HG02938 (cell line): ENCODE data around the gene ALKAL2.
A peak's percentile ranks its signal among the peaks of the same experiment; 100 is the strongest.

Experiments
- ATAC-seq: cut with Tn5 transposase; IDR thresholded peaks from one replicate; pipeline ENCODE4 v1.9.1; 2021; ENCODE audit warnings: mild to moderate bottlenecking, moderate library complexity; ENCODE audit not compliant: unreplicated experiment

ALKAL2 gene

GRCh38 chr2:273333-273732 lies 14.6 kb downstream of the ALKAL2 start:
- no peak for ATAC-seq

DNA sequence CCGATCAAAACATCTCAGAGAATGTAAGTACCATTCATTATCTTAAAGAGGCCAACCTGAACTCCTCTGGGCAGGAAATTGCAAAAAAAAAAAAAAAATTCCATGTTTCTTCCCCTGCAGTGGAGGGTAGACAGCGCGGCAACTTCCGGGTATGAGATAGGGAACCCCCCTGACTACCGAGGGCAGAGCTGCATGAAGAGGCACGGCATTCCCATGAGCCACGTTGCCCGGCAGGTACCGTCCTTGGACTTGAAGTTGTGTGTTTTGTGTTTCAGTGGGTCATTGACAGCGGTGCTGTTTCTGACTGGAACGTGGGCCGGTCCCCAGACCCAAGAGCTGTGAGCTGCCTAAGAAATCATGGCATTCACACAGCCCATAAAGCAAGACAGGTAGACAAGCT lies 16.0 kb downstream of the ALKAL2 start:
- no peak for ATAC-seq

GRCh38 chr2:270861-271260 lies 17.0 kb downstream of the ALKAL2 start:
- no peak for ATAC-seq

DNA sequence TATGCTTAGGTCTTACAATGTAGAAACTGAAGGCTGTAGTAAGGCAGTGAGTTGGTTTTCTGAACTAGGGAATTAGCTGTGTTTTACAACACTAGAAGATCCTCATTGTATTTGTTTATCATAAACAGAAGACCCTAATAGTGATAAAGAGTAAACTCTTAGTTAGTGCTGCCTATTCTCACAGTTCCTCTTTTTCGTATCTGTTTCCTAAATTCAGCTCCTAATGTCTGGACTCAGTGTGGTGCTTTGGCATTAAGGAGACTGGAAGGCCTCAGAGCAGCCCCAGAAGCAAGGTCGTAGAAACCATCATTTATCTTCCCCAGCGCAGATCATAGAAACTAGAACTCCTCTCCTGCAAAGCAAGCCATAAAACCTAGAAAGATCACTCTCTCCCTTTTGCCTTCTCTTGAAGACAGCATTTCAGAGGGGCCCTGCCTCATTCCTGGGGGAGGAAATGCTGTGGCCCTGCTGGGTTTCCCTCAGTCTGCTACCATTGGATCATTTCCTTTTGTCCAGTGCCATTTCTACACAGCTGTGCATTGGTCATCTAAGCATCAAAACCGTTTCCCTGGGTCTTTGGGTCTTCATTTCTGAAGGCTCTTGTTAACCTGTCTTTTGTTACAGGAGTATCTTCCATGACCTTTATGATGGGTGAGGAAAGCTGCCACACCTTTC lies 18.4 kb downstream of the ALKAL2 start:
- no peak for ATAC-seq

DNA sequence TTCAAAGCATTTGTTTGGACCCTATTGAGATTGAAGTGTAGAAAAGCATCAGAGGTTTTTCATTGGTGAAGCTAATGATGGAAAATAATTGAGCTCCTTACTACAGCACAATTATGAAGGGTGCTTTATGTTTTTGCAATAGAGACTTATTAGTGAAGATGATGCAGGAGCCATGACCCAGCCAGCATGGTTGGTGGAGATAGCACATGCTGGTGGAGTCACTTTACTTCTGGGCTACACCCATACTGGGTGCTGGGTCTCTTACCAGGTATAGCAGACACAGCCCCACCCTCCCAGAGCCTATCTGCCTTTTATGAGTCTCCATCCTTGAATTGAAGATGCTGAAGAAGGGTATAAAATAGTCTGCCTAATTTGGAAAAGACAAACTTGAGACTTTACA lies 19.6 kb downstream of the ALKAL2 start:
- no peak for ATAC-seq

DNA sequence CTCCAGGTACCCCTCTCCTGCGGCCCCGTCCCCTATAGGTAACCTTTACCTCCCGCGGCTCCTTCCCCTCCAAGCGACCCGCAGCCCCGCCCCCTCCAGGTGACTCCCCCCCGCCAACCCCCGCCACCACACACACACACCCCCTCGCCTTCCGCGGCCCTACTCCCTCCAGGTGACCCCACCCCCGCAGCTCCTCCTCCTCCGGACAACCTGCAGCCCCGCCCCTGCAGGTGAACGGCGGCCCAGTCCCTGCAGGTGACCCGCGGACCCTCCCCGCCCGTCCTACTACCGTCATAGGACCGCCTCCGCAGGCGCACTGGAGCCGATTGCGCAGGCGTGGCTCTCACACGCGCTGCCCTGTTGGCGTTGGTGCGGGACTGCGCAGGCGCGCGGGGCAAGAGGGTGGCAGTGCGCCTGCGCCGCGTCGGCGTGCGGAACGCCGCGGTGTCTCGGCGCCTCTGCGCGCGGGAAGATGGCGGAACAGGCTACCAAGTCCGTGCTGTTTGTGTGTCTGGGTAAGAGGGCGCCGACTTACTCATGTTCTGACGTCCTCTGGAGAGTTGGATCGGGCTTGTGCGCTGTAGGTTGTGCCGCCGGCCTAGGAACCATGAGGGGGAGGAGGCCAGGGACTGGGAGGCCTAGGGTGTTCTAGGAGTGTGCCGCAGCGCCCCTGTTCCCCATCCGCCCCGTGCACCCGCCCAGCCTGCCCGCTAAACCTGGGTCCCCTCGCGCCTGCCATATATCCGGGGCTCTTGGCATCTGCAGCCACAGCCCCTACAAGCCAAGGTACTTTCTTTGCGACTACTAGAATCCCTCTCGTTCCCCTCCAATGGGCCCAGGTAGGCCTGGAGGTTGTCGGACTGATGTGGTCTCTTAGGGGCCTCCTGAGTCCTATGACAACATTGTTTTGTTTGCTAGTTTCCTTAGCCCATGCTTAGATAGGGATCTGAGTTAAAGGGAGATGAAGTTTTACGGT lies 23.1 kb downstream of the ALKAL2 start, which contains the start of gene ACP1:
ACP1 (plus strand) TSS at position 455 of the 976 bp plus-strand sequence; CDS start at position 473, 18 bp downstream.
- ATAC-seq = peak; percentile 84

GRCh38 chr2:263774-264492 lies 24.0 kb downstream of the ALKAL2 start, which contains the start of gene SH3YL1:
TSS of gene SH3YL1 (minus strand) at chr2:264032. CDS start at chr2:263984, 48 bp downstream.
- peak; percentile 35 for ATAC-seq

GRCh38 chr2:263022-263738 lies 24.7 kb downstream of the ALKAL2 start:
- no peak for ATAC-seq

GRCh38 chr2:262117-262516 lies 25.8 kb downstream of the ALKAL2 start:
- no peak for ATAC-seq

GRCh38 chr2:260507-261161 lies 27.3 kb downstream of the ALKAL2 start:
- no peak for ATAC-seq

DNA sequence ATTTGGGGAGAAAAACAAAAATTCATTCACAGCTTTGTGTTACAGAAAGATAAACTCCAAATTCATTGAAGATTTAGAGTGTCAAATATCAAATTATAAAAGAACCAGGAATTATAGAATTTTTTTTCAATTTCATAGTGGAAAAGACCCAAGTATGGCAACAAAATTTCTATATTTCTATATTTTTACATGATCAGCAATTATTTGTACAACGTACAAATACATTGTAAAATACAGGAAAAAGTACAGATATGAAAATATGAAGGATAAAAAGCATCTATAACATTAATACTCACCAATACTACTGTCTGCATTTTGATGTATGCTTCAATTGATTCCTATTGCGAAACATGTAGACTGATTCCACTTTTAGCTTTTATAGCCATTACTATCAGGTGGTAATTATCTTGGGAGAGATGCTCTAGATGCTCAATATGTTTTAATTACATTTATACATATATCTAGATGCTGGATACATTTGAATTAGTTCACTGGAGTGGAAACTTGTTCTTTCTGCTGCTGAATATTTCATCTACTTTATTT lies 28.0 kb downstream of the ALKAL2 start:
- ATAC-seq = no peak

GRCh38 chr2:258933-259332 lies 29.0 kb downstream of the ALKAL2 start:
- no peak for ATAC-seq

DNA sequence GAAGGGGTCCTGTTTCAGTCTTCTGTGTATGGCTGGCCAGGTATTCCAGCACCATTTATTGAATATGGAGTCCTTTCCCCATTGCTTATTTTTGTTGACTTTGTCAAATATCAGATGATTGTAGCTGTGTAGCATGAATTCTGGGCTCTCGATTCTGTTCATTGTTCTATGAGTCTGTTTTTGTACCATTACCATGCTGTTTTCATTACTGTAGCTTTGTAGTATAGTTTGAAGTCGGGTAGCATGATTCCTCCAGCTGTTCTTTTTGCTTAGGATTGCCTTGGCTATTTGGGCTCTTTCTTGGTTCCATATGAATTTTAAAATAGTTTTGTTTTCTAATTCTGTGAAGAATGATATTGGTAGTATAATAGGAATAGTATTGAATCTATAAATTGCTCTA lies 30.0 kb downstream of the ALKAL2 start:
- no peak for ATAC-seq

- ATAC-seq = no peak
Observed at GRCh38 chr2:257429-257828, 30.5 kb downstream of the ALKAL2 start.

DNA sequence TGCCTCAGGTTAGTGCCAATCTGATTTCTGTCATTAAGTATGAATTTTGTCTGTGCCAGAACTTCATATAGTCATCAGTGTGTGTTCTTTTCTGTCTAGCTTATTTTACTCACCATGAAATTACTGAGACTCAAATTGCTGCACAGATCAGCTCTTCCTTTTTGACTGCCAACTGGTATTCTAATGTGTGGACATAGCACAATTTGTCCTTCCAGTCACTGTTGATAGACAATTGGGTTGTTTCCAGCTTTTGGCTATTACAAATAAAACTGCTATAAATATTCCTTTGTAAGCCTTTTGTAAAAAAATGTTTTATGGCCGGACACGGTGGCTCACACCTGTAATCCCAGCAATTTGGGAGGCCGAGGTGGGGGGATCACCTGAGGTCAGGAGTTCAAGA lies 31.8 kb downstream of the ALKAL2 start:
- ATAC-seq = no peak

- no peak for ATAC-seq
Observed at GRCh38 chr2:255195-255594, 32.7 kb downstream of the ALKAL2 start.

- ATAC-seq = no peak
Observed at GRCh38 chr2:254241-254640, 33.6 kb downstream of the ALKAL2 start.

- no peak for ATAC-seq
Observed at GRCh38 chr2:253202-253638, 34.7 kb downstream of the ALKAL2 start.

- ATAC-seq = no peak
Observed at GRCh38 chr2:252001-252602, 35.8 kb downstream of the ALKAL2 start.
